IPS-15b (cell line): ENCODE results near the gene POLR1H.
A peak's percentile ranks its signal among the peaks of the same experiment; 100 is the strongest.

Experiments
- H3K27me3 ChIP-seq: one replicate; pipeline ENCODE4 v1.6.1; 2013; ENCODE audit warnings: low read length; ENCODE audit not compliant: control insufficient read depth, insufficient read depth
- H3K36me3 ChIP-seq: one replicate; pipeline ENCODE4 v1.6.1; 2013; ENCODE audit warnings: low read length; ENCODE audit not compliant: control insufficient read depth, insufficient read depth
- H3K4me1 ChIP-seq: one replicate; pipeline ENCODE4 v1.6.1; 2013; ENCODE audit warnings: mild to moderate bottlenecking, low read length; ENCODE audit not compliant: control insufficient read depth, insufficient read depth
- H3K4me3 ChIP-seq: one replicate; pipeline ENCODE4 v1.5.1; 2013; ENCODE audit warnings: low read depth, low read length
- H3K9ac ChIP-seq: one replicate; pipeline ENCODE4 v1.6.1; 2013; ENCODE audit warnings: low read depth, mild to moderate bottlenecking, low read length
- H3K9me3 ChIP-seq: one replicate; pipeline ENCODE4 v1.6.1; 2013; ENCODE audit warnings: mild to moderate bottlenecking, low read length; ENCODE audit not compliant: control insufficient read depth, insufficient read depth

The POLR1H gene

GRCh38 chr6:30101444-30102413 lies 40.7 kb downstream of the POLR1H start:
- H3K9ac ChIP-seq: no peak overlapping the region
- peaks cover 7% of the 10 kb centered on the region for H3K4me1 ChIP-seq
- H3K9me3 ChIP-seq: no peaks in the 10 kb centered on the region
- H3K4me3 ChIP-seq: peak overlapping the region; percentile 47
- peaks cover 87% of the 10 kb centered on the region for H3K27me3 ChIP-seq
- H3K36me3 ChIP-seq: no peaks in the 10 kb centered on the region

GRCh38 chr6:30102414-30102969 lies 41.4 kb downstream of the POLR1H start:
- Histone ChIP-seq H3K36me3 (no peaks in the 10 kb centered on the region), H3K9me3 (no peaks in the 10 kb centered on the region), H3K27me3 (peaks cover 81% of the 10 kb centered on the region), H3K4me1 (peaks cover 7% of the 10 kb centered on the region), H3K4me3 (peak overlapping the region; percentile 47), H3K9ac (no peak overlapping the region)

- H3K9ac ChIP-seq: no peak overlapping the region
Measured at GRCh38 chr6:30102970-30103871, 42.2 kb downstream of the POLR1H start.

GRCh38 chr6:30103872-30104179 lies 42.8 kb downstream of the POLR1H start:
- H3K9ac ChIP-seq: no peak overlapping the region

More at GRCh38 chr6:30102970-30103871, 42.2 kb downstream of the POLR1H start:
- H3K9me3 ChIP-seq: no peaks in the 10 kb centered on the region
- peak overlapping the region; percentile 74 for H3K4me3 ChIP-seq
- H3K36me3 ChIP-seq: no peaks in the 10 kb centered on the region
- peaks cover 7% of the 10 kb centered on the region for H3K4me1 ChIP-seq
- peaks cover 79% of the 10 kb centered on the region for H3K27me3 ChIP-seq

GRCh38 chr6:30104661-30105060 lies 43.6 kb downstream of the POLR1H start:
- no peak overlapping the region for H3K9ac ChIP-seq
- H3K36me3 ChIP-seq: no peaks in the 10 kb centered on the region
- H3K27me3 ChIP-seq: peaks cover 69% of the 10 kb centered on the region
- H3K4me3 ChIP-seq: no peak overlapping the region
- H3K9me3 ChIP-seq: no peaks in the 10 kb centered on the region
- H3K4me1 ChIP-seq: peaks cover 7% of the 10 kb centered on the region

More at GRCh38 chr6:30103872-30104179, 42.8 kb downstream of the POLR1H start:
- Histone ChIP-seq H3K4me1 (peaks cover 7% of the 10 kb centered on the region), H3K9me3 (no peaks in the 10 kb centered on the region), H3K27me3 (peaks cover 76% of the 10 kb centered on the region), H3K4me3 (peak overlapping the region; percentile 74), H3K36me3 (no peaks in the 10 kb centered on the region)

- H3K36me3 ChIP-seq: no peaks in the 10 kb centered on the region
- no peaks in the 10 kb centered on the region for H3K9me3 ChIP-seq
- H3K9ac ChIP-seq: no peak overlapping the region
- no peak overlapping the region for H3K4me3 ChIP-seq
- H3K4me1 ChIP-seq: no peaks in the 10 kb centered on the region
- H3K27me3 ChIP-seq: peaks cover 52% of the 10 kb centered on the region
Measured at GRCh38 chr6:30111266-30111856, 50.3 kb downstream of the POLR1H start.

GRCh38 chr6:30112402-30112994 lies 51.4 kb downstream of the POLR1H start:
- Histone ChIP-seq H3K9ac (no peak overlapping the region), H3K36me3 (no peaks in the 10 kb centered on the region), H3K4me1 (no peaks in the 10 kb centered on the region), H3K27me3 (peaks cover 51% of the 10 kb centered on the region), H3K4me3 (no peak overlapping the region), H3K9me3 (no peaks in the 10 kb centered on the region)

GRCh38 chr6:30113003-30113759 lies 52.1 kb downstream of the POLR1H start, which contains the start of gene TRIM31:
TSS of gene TRIM31 (minus strand) at chr6:30113090. CDS start at chr6:30112805, 285 bp downstream.
- H3K9ac ChIP-seq: no peak within 1 kb of the TSS
- H3K9me3 ChIP-seq: no peaks in the 10 kb centered on the region
- H3K36me3 ChIP-seq: no peaks in the 10 kb centered on the region
- peaks cover 46% of the 10 kb centered on the region for H3K27me3 ChIP-seq
- no peaks in the 10 kb centered on the region for H3K4me1 ChIP-seq
- no peak within 1 kb of the TSS for H3K4me3 ChIP-seq

- Histone ChIP-seq H3K9ac (no peak overlapping the region), H3K4me3 (no peak overlapping the region), H3K4me1 (no peaks in the 10 kb centered on the region), H3K27me3 (peaks cover 42% of the 10 kb centered on the region), H3K9me3 (no peaks in the 10 kb centered on the region), H3K36me3 (no peaks in the 10 kb centered on the region)
Measured at GRCh38 chr6:30113841-30114240, 52.8 kb downstream of the POLR1H start.
